Endothelial cell of umbilical vein (primary cell): Measurements from ENCODE around the gene NPB.

Source experiments
- EZH2 ChIP-seq: IDR thresholded peaks from 2 replicates; pipeline ENCODE4 v1.6.1; 2012; ENCODE audit warnings: borderline replicate concordance, low read depth, mild to moderate bottlenecking, moderate library complexity, low read length, inconsistent platforms; ENCODE audit not compliant: severe bottlenecking
- GATA2 ChIP-seq: IDR thresholded peaks from 2 replicates; pipeline ENCODE4 v1.7.0; 2011; ENCODE audit warnings: low read depth, mild to moderate bottlenecking, moderate library complexity, mixed read lengths, low read length; ENCODE audit not compliant: insufficient read length, insufficient read depth
- JUN ChIP-seq: IDR thresholded peaks from 2 replicates; pipeline ENCODE4 v1.6.1; 2011; ENCODE audit warnings: borderline replicate concordance, low read depth; ENCODE audit not compliant: insufficient read length, insufficient read depth
- MAX ChIP-seq: IDR thresholded peaks from 2 replicates; pipeline ENCODE4 v1.6.1; 2011; ENCODE audit not compliant: insufficient read depth, insufficient read length
- MYC ChIP-seq: IDR thresholded peaks from one replicate; pipeline ENCODE4 v1.6.1; 2011; ENCODE audit warnings: mild to moderate bottlenecking, low read depth, low read length
- POLR2A ChIP-seq: IDR thresholded peaks from 2 replicates; pipeline ENCODE4 v1.6.1; 2012; ENCODE audit warnings: low read depth, mild to moderate bottlenecking, control low read depth, low read length
- POLR2AphosphoS5 ChIP-seq: IDR thresholded peaks from 2 replicates; pipeline ENCODE4 v1.6.1; 2012; ENCODE audit warnings: low read depth, mild to moderate bottlenecking, control low read depth, low read length, moderate library complexity; ENCODE audit not compliant: insufficient read depth
- TF ChIP-seq, protein P1 (sequence below), 2 donors: IDR thresholded peaks; 1 replicate in 1 of 2; 2 replicates in 1 of 2; pipeline ENCODE4 v1.5.1; 2011; ENCODE audit warnings: low read length in 2 of 2, mild to moderate bottlenecking in 2 of 2, moderate library complexity in 2 of 2, control low read depth in 1 of 2, inconsistent platforms in 1 of 2, low read depth in 1 of 2; ENCODE audit not compliant: insufficient read depth in 1 of 2; ENCODE audit errors: extremely low read depth in 1 of 2

- TF ChIP-seq MYC (no peak), MAX (no peak), POLR2A (no peak), EZH2 (no peak), POLR2AphosphoS5 (no peak), JUN (no peak), GATA2 (no peak)
- TF ChIP-seq, protein P1, sequence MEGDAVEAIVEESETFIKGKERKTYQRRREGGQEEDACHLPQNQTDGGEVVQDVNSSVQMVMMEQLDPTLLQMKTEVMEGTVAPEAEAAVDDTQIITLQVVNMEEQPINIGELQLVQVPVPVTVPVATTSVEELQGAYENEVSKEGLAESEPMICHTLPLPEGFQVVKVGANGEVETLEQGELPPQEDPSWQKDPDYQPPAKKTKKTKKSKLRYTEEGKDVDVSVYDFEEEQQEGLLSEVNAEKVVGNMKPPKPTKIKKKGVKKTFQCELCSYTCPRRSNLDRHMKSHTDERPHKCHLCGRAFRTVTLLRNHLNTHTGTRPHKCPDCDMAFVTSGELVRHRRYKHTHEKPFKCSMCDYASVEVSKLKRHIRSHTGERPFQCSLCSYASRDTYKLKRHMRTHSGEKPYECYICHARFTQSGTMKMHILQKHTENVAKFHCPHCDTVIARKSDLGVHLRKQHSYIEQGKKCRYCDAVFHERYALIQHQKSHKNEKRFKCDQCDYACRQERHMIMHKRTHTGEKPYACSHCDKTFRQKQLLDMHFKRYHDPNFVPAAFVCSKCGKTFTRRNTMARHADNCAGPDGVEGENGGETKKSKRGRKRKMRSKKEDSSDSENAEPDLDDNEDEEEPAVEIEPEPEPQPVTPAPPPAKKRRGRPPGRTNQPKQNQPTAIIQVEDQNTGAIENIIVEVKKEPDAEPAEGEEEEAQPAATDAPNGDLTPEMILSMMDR (IDR thresholded peaks at IDR 0.05; ENCODE audit: extremely low read depth in 1 of 2, insufficient read depth in 1 of 2, low read depth in 1 of 2, low read length in 2 of 2), result no peak
Observed at GRCh38 chr17:81906476-81907218, 4.6 kb downstream of the NPB start.
